IPS-15b (cell line): ENCODE results near the gene RNU6-7.

ENCODE experiments used
- H3K27me3 ChIP-seq: one replicate; pipeline ENCODE4 v1.6.1; 2013; ENCODE audit warnings: low read length; ENCODE audit not compliant: control insufficient read depth, insufficient read depth
- H3K36me3 ChIP-seq: one replicate; pipeline ENCODE4 v1.6.1; 2013; ENCODE audit warnings: low read length; ENCODE audit not compliant: control insufficient read depth, insufficient read depth
- H3K4me1 ChIP-seq: one replicate; pipeline ENCODE4 v1.6.1; 2013; ENCODE audit warnings: mild to moderate bottlenecking, low read length; ENCODE audit not compliant: control insufficient read depth, insufficient read depth
- H3K4me3 ChIP-seq: one replicate; pipeline ENCODE4 v1.5.1; 2013; ENCODE audit warnings: low read depth, low read length
- H3K9ac ChIP-seq: one replicate; pipeline ENCODE4 v1.6.1; 2013; ENCODE audit warnings: low read depth, mild to moderate bottlenecking, low read length
- H3K9me3 ChIP-seq: one replicate; pipeline ENCODE4 v1.6.1; 2013; ENCODE audit warnings: mild to moderate bottlenecking, low read length; ENCODE audit not compliant: control insufficient read depth, insufficient read depth

RNU6-7 gene

GRCh38 chr14:32233260-32233659 is 31.4 kb downstream of the RNU6-7 start:
- Histone ChIP-seq H3K9ac (no peak overlapping the region), H3K27me3 (no peaks in the 10 kb centered on the region), H3K4me3 (no peak overlapping the region), H3K4me1 (peaks cover 2% of the 10 kb centered on the region), H3K36me3 (no peaks in the 10 kb centered on the region), H3K9me3 (no peaks in the 10 kb centered on the region)

- Histone ChIP-seq H3K9ac (no peak overlapping the region), H3K4me3 (no peak overlapping the region), H3K9me3 (peaks cover 6% of the 10 kb centered on the region), H3K36me3 (no peaks in the 10 kb centered on the region), H3K27me3 (no peaks in the 10 kb centered on the region), H3K4me1 (no peaks in the 10 kb centered on the region)
These were observed 42.6 kb downstream of the RNU6-7 start for GRCh38 chr14:32244404-32244803.

- Histone ChIP-seq H3K36me3 (no peaks in the 10 kb centered on the region), H3K27me3 (no peaks in the 10 kb centered on the region), H3K9ac (no peak overlapping the region), H3K9me3 (no peaks in the 10 kb centered on the region), H3K4me3 (no peak overlapping the region), H3K4me1 (no peaks in the 10 kb centered on the region)
These were observed 44.9 kb downstream of the RNU6-7 start for GRCh38 chr14:32246751-32247150.

GRCh38 chr14:32249371-32249770 is 47.5 kb downstream of the RNU6-7 start:
- H3K9me3 ChIP-seq, result no peaks in the 10 kb centered on the region
- H3K36me3 ChIP-seq, result no peaks in the 10 kb centered on the region
- H3K4me1 ChIP-seq, result no peaks in the 10 kb centered on the region
- H3K27me3 ChIP-seq, result no peaks in the 10 kb centered on the region
- no peak overlapping the region for H3K9ac ChIP-seq
- no peak overlapping the region for H3K4me3 ChIP-seq

- Histone ChIP-seq H3K4me1 (no peaks in the 10 kb centered on the region), H3K9me3 (no peaks in the 10 kb centered on the region), H3K9ac (no peak overlapping the region), H3K36me3 (no peaks in the 10 kb centered on the region), H3K27me3 (no peaks in the 10 kb centered on the region), H3K4me3 (no peak overlapping the region)
These were observed 47.9 kb downstream of the RNU6-7 start for GRCh38 chr14:32249780-32250179.

GRCh38 chr14:32250681-32251080 is 48.8 kb downstream of the RNU6-7 start:
- no peaks in the 10 kb centered on the region for H3K4me1 ChIP-seq
- no peaks in the 10 kb centered on the region for H3K27me3 ChIP-seq
- H3K9ac ChIP-seq, result no peak overlapping the region
- H3K4me3 ChIP-seq, result no peak overlapping the region
- H3K36me3 ChIP-seq, result no peaks in the 10 kb centered on the region
- no peaks in the 10 kb centered on the region for H3K9me3 ChIP-seq

GRCh38 chr14:32251530-32251929 is 49.7 kb downstream of the RNU6-7 start:
- Histone ChIP-seq H3K4me1 (no peaks in the 10 kb centered on the region), H3K9ac (no peak overlapping the region), H3K27me3 (no peaks in the 10 kb centered on the region), H3K9me3 (no peaks in the 10 kb centered on the region), H3K36me3 (no peaks in the 10 kb centered on the region), H3K4me3 (no peak overlapping the region)
